Measurements from ENCODE around the gene CLSTN2.

Gene CLSTN2

GRCh38 chr3:140536926-140537726 is 602.1 kb downstream of the CLSTN2 start:
- no peak for DNase-seq (ENCODE audit: low read depth in 3 of 3, low spot score in 1 of 3)

DNA sequence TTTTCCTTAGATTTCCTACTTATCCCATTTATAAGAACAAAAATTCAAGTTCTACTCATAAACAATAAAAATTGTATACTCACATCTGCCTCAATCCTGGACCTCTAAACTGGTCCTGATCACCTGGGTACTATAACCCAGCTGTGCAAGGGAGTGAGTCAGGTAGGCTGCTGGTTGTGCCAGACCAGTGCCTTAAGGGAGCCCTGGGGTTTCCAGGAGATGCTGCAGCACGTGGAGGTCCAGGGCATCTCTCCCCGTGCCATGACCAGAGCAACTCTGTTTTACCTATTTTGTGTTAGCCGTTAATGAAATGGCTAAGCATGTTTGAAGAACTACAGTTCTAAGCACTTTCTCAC is 602.7 kb downstream of the CLSTN2 start:
- DNase-seq (ENCODE audit: low read depth in 3 of 3, low spot score in 1 of 3) = no peak

DNA sequence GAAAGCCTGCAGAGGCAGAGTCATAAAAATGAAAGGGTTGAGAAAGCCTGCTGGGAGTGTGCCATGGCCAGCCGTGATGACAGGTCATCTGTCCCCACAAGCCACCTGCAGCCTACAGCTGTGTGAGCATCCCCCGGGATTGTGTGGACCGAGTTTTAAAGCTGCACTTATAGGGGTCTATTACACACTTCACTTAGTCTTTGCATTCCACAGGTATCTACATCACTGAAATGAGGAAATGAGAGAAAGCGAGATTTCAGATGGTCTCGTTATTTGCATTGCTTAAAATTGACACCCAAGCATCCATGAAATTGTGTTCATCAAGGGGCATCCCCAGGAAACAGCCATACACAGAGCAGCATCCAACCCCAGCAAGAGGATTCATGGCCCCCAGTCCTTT is 605.3 kb downstream of the CLSTN2 start:
- no peak for DNase-seq (ENCODE audit: low read depth in 3 of 3, low spot score in 1 of 3)

DNA sequence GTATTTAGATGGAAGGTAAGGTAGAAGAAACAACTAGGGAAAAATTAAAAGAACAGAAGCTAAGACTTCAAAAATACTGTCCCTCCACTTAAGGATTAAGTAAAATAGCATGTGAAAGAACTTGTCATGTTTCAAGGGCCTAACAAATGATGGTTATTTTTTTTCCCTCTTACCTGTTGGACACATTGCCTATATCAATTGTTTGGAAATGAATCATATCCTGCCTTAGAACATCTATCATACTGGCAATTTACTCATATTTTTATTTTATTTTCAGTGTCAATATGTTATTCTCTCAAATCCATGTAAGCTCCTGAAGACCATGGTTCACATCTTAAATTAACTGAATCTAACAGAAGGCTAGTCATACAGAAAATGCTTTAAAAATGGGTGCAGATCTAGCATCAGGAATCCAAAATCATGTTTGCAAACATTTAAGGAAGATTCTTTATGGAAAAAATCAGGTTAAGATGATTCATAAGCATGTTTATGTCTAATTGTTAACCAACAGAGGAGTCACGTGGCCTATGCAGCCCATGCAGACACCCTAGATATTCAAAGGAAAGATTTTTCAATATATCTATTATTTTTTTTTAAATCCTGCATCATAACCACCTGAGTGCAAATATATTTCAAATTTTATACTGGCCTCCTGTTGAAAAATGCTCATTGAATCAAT is 607.1 kb downstream of the CLSTN2 start:
- DNase-seq (ENCODE audit: low read depth in 3 of 3, low spot score in 1 of 3) = no peak

GRCh38 chr3:140545197-140545596 is 610.2 kb downstream of the CLSTN2 start:
- DNase-seq (ENCODE audit: low read depth in 3 of 3, low spot score in 1 of 3) = no peak

GRCh38 chr3:140545756-140546155 is 610.8 kb downstream of the CLSTN2 start:
- DNase-seq (ENCODE audit: low read depth in 3 of 3, low spot score in 1 of 3) = no peak

- no peak for DNase-seq (ENCODE audit: low read depth in 3 of 3, low spot score in 1 of 3)
Observed at GRCh38 chr3:140546649-140547048, 611.7 kb downstream of the CLSTN2 start.

DNA sequence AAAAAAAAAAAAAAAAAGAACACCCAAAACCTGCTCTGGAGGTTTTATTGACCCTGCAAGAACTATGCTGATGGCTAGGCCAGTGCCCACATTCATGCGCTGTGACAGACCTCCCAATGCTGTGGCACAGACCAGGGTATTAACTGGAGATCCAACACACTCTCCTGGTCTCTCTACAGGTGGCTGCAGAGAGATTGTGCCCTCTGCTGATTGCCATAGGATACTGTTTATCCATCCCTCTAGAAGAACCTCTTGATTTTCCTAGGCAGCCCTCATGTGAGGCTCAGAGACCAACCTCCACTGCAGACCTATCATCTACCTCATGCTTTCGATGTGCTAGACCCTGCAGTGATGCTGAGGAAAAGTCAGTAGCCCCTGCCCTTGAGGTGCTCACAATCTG is 617.4 kb downstream of the CLSTN2 start:
- DNase-seq (ENCODE audit: low read depth in 3 of 3, low spot score in 1 of 3) = no peak

GRCh38 chr3:140552898-140553297 is 617.9 kb downstream of the CLSTN2 start:
- no peak for DNase-seq (ENCODE audit: low read depth in 3 of 3, low spot score in 1 of 3)

DNA sequence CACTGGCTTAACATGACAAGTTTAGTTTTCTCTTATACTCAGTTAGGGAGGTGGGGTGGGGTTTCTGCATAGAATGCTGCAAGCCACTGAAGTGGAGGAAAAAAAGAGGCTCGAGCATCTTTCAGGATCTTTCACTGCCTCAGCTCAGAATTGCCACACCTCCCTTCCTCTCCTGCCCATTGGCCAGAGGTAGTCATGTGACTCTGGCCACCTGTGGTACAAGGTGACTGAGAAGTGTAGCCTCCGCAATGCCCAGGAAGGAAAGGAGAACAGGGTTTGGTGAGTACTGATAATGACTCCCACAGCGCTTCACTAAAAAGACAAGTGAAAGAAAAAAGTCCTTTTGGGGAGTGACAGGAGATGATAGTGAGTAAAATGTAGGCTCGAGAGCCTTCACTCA is 618.6 kb downstream of the CLSTN2 start:
- no peak for DNase-seq (ENCODE audit: low read depth in 3 of 3, low spot score in 1 of 3)

- no peak for DNase-seq (ENCODE audit: low read depth in 3 of 3, low spot score in 1 of 3)
Observed at GRCh38 chr3:140555666-140556065, 620.7 kb downstream of the CLSTN2 start.

- no peak for DNase-seq (ENCODE audit: low read depth in 3 of 3, low spot score in 1 of 3)
Observed at GRCh38 chr3:140557476-140557875, 622.5 kb downstream of the CLSTN2 start.

DNA sequence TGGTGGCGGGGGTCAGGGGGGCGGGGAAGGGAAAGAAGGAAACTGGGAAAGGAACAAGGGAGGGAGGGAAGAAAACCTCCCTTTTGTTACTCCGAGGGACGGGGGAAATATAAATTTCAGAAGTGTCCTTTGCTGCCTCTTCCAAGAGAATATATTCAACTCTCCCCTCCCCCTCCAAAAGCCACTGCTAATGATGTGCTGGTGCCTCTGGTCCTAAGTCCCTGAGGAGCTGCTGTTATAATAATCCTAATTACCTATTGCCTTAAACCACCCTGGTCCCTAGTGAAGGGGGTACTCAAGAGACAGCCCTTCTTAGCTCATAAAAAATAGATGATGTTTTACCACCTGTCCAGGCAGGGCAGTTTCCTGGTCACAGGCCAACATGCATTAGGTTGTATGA is 624.6 kb downstream of the CLSTN2 start:
- DNase-seq (ENCODE audit: low read depth in 3 of 3, low spot score in 1 of 3) = no peak

DNA sequence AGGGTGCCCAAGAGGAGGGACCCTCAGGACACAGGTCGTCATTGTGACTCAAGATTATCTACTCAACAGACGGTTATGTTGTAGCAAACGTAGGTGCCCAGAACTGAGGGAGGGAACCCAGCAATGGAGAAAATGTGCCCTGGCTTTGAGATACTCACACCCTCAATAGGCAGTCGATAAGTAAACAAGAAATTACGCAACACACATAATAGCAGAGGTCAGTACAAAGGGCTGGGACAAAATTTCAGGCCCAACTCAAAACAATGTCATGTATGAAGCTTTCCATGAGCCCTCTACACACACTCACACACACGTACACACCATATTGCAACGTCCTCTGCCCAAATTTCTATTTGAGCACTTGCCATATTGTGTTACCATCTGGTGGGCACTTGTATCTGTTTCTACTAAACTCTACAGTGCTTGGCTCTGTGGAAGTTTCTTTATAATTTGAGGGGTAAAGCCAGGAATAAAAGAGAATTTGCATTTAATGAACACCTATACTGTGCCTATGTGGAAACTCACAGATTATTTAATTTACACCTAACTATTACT is 628.3 kb downstream of the CLSTN2 start:
- no peak for DNase-seq (ENCODE audit: low read depth in 3 of 3, low spot score in 1 of 3)

DNA sequence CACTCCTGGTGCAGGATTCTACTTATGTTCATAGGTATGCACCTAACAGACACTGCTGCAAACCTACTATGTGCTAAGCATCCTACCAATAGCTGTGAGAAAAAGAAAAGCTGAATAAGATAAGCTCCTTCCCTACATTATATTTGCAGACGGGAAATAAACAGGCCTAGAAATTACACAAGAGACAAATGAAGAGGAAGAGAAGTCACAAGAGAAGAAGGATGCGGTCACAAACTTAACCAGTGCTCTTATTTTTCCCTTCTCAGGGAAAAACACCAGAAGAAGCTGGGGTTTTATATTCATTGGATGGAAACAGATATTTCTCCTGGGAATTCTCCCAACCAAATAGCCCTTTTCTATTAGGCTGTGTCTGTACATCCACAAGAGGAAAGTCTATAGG is 633.1 kb downstream of the CLSTN2 start:
- no peak for DNase-seq (ENCODE audit: low read depth in 3 of 3, low spot score in 1 of 3)

DNA sequence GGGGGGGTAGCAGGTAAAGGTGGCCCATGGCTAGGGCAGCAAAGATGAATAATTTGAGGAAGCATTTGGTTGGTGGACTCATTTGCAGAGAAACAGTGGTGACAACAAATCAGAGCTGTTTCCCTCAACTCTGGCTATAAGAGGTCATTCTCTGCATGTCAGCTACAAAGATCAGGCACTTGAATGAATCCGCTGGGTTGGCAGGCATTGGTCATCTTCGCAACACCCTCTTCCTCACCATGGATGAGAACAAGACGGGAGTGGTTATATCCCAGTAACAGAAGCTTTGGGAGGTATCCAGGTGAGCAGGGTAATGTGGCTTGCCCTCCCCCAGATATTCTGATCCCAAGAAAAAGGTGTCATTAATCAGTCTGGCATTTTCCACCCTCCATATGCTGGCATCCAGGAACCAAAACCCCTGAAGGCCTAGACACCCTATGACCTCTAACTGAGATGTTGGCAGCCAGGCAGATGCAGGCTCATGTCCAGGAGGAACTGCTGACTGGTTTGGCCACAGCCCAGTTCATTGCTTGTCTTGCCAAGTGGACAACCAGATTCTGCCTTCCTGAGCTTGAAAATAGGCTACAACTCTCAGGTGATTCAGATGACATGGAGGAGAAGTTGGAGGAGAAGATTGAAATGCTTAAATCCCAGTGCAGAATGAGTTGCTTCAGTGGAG is 634.0 kb downstream of the CLSTN2 start:
- no peak for DNase-seq (ENCODE audit: low read depth in 3 of 3, low spot score in 1 of 3)

GRCh38 chr3:140570602-140571001 is 635.6 kb downstream of the CLSTN2 start:
- DNase-seq (ENCODE audit: low read depth in 3 of 3, low spot score in 1 of 3) = no peak

DNA sequence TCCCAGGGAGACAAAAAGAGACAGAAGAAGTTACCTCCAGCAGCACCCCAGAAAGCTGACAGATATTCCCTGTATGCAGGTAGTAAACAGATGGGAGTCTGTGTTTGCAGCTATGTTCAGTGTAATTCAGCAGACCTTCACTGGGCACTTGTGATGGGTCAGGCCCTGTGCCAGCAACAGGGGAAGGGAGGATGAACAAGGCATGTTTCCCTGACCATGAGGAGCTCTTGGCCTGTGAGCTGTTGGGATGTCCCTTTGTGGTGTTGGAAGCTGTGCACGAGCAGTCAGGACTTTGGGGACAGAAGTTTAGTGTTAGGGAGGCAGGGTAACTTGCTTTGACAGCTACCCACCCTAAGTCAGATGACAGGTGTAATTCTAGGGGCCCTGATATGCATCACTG is 636.9 kb downstream of the CLSTN2 start:
- DNase-seq (ENCODE audit: low read depth in 3 of 3, low spot score in 1 of 3) = no peak

DNA sequence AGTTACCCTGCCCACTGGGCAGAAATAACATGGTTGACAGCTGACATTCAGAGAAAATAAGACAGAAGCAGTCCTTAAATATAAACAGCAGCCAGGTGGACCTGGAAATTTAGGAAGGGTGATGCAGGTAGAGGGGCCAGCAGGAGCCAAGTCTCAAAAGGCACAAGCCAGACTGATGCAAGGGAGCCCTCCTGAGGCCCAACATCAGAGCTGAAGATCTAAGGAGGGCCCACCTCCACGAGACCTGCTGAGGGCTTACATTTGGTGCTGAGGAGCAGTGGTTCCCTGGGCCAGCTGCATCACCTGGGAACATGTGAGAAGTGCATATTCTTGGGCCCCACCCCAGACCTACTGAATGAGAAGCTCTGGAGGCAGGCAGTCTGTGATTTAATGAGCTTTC is 637.3 kb downstream of the CLSTN2 start:
- DNase-seq (ENCODE audit: low read depth in 3 of 3, low spot score in 1 of 3) = no peak

DNA sequence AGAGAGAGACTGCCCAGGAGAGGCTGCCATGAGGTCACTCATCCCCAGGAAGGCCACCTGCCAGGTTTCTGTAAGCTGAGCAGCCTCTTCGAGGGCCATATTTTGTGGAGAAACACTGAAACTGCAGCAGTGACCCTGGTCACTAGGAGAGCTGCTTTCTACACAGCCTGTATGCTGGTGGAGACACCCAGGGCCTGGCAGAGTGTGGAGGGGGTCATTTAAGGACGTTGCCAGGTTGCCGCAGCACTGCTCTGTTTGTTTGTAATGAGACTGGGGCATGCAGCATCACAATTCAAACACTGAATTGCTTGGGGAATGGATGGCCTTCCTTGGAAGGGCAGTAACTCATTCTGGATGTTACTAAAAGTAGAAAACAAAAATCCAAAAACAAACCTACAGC is 638.0 kb downstream of the CLSTN2 start:
- DNase-seq (ENCODE audit: low read depth in 3 of 3, low spot score in 1 of 3) = no peak

DNA sequence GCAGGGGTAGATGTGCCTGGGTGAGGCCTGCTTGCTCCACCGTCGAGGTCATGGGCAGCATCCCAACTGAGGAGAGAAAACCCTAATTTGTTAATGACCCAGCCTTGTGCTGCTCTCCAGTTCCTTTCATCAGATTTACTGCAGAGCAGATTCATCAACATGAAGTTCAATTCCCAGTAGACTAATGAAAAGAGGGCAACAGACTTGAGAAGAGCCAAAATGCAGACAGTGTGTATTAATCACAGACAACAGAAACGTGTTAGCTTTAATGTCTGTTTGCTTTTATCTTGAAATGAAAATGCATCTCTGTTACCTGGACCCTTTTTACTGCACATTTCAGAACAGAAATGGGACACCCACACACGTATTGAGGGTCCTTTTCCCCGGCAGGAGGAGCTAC is 639.4 kb downstream of the CLSTN2 start:
- no peak for DNase-seq (ENCODE audit: low read depth in 3 of 3, low spot score in 1 of 3)

DNA sequence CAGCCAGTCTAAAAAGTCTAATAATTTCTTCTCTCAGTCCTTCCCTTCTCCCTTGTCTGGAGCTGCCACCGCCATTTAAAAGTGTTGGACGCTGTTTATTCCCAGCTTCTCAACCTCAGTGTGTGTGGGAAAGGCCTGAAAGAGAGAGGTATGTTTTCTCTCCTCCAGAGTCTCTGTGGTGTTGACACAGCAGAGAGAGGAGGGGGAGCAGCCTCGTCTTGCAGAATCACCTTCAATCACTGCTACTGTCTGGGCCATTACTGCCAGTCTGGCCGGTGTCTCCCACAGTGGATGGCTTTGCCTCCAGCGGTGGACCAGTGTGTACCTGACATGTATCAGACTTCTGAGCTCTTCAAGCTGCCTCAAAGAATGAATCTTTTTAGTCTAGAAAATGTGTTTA is 641.5 kb downstream of the CLSTN2 start:
- no peak for DNase-seq (ENCODE audit: low read depth in 3 of 3, low spot score in 1 of 3)

Data from stimulated activated CD4-positive, alpha-beta T cell treated with anti-CD3 and anti-CD28 coated beads, TNF-alpha, amount 100 ng/mL, for 1 hour (primary cell).